ENCODE results near the gene IFT80.

IFT80 gene

DNA sequence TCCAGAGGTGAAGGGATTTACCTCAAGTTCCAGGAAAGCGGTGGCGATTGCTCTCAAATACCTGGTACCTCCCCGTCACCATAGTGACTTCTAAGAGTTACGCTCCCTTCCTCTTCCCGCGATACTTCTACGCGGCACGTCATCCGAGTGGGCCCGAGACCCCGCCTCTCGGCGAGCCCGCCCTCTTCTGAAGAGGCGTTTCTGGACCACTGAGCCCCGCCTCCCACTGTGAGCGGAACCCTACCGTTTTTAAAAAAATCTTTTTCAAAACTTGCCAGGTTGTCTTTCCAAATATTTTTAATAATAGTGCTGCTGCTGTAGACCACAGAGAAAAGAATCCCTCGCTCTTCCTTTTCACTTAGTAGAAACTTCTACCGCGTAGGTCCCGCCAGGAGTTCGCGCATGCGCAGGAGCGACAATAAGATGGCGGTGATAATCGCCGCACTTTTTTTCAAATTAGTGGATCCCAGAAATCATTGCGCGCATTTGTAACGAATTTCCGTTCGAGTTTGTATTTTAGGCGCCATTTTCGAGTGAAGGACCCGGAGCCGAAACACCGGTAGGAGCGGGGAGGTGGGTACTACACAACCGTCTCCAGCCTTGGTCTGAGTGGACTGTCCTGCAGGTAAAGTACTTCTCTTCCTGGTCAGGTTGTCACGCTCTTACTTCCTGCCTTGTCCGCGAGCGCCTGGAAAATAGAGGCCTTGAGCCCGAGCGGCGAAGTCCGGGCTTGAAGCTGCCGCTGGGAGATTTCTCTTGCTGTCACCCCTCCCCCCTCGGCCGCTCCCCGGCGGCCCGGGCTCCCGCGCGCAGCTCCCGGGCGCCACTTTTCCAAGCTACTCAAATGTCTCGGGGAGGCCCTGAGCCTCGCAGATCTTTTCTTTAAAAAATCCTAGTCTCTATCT is at the start of gene IFT80, which contains the start of gene SMC4:
Gene IFT80, minus strand, starts transcription at position 101 of the 905 bp plus-strand sequence. CDS start 14,625 bp downstream, outside the sequence.
Gene SMC4, plus strand, starts transcription at position 526 of the 905 bp plus-strand sequence. CDS start 1,177 bp downstream, outside the sequence.
- in situ Hi-C loops (cut with HindIII; ENCODE audit: low sequenced_read_pairs), result no loop called here

DNA sequence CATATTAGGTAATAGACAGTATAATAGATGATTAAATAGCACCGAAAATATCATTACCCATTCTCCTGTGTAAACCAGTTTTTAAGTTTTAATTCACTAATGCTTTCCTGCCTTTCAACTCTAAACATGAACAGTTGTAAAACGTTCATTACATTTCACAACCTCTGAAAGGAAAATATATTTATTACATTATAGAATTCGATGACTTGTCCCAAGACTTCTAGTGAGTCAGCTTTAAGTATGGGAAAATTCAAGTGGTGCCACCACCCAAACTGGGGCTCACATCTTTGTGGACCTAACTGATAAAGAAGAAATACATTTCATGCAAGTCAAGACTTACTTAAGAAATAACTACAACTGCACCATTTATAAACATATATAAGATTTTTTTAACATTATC is 48.5 kb upstream of the IFT80 start:
- in situ Hi-C loops (cut with HindIII; ENCODE audit: low sequenced_read_pairs), result no loop called here

DNA sequence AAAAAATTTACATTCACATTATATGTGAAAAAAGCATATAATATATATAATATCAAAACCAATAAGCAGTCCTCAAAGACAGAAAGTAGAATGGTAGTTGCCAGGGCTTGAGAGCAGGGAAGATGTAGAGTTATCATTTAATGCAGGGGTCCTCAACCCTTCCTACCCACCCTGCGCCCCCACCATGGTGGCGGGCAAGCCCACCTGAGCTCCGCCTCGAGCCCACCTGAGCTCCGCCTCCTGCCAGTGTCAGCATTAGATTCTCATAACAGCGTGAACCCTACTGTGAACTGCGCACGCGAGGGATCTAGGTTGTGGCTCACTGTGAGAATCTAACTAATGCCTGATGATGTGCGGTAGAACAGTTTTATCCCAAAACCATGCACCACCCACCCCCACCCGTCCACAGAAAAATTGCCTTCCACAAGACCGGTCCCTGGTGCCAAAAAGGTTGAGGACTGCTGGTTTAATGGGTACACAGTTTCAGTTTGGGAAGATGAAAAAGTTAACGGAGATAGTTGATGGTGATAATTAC is 47.6 kb upstream of the IFT80 start:
- in situ Hi-C loops (cut with HindIII; ENCODE audit: low sequenced_read_pairs), result no loop called here

DNA sequence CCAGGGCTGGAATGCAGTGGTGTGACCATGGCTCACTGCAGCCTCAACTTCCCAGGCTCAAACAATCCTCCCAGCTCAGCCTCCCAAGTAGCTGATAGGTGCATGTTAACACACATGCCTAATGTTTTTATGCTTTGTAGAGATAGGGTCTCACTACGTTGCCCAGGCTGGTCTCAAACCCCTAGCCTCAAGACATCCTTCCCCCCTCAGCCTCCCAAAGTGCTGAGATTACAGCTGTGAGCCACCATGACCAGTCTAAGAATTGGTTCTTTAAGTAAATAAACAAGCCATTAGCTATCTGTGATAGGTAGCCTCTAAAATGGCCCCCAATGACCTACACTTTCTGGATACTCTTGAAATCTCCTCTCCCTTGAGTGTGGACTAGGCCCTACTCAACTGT is 46.8 kb upstream of the IFT80 start:
- in situ Hi-C loops (cut with HindIII; ENCODE audit: low sequenced_read_pairs), result no loop called here

DNA sequence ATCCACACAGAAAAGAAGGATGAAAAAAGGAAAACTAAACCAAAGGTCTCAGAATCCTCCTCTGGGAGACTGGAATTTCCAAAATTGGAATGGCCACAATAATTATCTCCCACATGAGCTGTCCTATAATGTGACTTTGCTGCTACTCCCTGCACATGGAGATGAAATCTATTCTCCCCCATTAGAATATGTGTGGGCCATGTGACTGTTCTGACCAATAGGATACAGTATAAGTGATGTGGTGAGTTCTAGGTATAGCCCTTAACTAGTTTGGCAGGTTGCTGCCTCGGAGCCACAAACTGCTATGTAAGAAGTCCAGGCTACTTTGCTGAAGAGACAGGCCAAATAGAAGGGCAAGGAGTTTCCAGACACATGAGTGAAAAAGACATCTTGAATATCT is 45.4 kb upstream of the IFT80 start:
- in situ Hi-C loops (cut with HindIII; ENCODE audit: low sequenced_read_pairs), result no loop called here

DNA sequence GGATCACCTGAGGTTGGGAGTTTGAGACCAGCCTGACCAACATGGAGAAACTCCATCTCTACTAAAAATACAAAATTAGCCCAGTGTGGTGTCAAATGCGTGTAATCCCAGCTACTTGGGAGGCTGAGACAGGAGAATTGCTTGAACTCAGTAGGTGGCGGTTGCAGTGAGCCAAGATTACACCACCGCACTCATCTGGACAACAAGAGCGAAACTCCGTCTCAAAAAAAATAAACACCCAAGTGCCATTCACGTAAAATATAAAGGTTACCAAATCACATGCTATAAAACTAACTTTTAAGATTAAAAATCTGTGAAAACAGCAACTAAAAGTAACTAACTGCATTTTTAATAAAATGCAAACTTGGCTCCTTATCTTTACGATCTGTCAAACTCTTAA is 41.7 kb upstream of the IFT80 start:
- in situ Hi-C loops (cut with HindIII; ENCODE audit: low sequenced_read_pairs), result no loop called here

DNA sequence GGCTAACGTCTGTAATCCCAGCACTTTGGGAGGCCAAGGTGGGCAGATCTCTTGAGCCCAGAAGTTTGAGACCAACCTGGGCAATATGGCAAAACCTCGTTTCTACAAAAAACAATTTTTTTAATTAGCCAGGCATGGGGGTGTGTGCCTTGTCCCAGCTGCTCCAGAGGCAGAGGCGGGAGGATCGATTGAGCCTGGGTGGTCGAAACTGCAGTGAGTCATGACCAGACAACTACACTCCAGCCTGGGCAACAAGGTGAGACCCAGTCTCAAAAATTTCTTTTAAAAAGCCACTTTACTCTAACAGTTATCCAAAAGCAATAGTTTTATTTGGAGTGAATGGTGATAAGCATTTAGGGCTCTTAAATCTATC is 38.0 kb upstream of the IFT80 start:
- in situ Hi-C loops (cut with HindIII; ENCODE audit: low sequenced_read_pairs), result no loop called here

DNA sequence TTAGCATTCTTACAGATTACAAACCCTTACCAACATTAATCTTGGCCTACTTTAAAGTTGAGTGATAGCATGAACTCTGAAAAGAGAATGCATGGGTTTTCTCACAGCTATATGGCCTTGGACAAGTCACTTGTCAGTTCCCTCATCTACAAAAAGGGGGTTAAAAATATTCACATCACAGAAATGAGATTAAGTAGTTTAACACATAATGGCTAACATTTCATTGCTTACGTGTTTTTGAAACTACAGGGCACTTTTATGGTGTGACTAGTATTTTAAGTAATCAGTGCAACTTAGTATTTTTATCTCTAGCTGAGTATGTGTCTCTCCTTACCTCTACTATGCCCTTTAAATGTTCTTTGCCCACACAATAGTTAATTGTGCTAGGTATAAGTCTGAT is 36.7 kb upstream of the IFT80 start:
- in situ Hi-C loops (cut with HindIII; ENCODE audit: low sequenced_read_pairs), result no loop called here

DNA sequence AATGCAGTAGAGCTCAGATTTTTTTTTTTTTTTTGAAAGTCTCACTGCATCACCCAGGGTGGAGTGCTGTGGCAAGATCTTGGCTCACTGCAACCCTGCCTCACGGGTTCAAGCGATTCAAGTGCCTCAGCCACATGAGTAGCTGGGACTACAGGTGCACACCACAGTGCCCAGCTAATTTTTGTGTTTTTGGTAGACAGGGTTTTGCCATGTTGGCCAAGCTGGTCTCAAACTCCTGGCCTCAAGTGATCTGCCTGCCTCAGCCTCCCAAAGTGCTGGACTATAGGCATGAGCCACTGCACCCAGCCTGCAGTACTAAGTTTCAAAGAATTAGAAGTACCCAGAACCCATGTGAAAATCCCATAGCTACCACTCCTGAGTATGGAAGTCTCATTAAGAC is 36.1 kb upstream of the IFT80 start:
- in situ Hi-C loops (cut with HindIII; ENCODE audit: low sequenced_read_pairs), result no loop called here

DNA sequence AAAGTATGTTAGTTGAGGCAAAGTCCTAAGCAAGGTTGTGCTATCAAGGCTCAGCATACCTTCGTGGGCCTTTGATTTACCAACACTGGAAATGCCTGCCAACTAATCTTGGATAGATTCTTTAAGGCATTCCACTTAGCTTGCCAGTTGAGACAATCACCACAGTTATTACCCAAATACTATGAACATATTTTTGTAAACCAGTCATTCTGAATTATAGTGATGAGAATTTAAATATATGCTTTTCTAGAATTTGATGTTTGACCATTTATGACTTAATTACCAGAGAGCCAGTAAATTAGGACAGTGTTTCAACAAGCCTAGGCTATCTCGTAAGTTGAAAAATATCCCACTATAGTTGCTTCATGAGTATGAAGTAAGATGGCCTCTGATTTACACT is 35.0 kb upstream of the IFT80 start:
- in situ Hi-C loops (cut with HindIII; ENCODE audit: low sequenced_read_pairs), result no loop called here

DNA sequence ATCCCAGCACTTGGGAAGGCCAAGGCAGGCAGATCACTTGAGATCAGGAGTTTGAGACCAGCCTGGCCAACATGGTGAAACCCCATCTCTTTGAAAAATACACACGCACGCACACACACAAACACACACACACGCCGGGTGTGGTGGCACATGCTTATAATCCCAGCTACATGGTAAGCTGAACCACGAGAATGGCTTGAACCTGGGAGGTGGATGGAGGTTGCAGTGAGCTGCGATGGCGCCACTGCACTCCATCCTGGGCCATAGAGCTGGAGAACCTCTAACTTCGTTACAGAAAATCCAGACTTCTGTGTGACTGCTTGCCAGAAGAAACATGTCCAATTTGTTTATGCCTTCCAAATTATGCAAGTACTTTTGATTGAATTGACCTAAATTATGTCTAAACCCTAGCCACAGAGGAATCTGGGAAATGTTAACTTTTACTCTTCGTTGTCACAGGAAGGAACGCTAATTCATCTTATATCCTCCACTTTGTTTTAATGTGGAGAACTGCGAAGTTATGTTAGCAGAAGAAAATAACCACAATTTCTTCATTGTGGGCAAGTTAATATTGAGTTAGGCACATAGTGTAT is 28.9 kb upstream of the IFT80 start:
- in situ Hi-C loops (cut with HindIII; ENCODE audit: low sequenced_read_pairs), result no loop called here

DNA sequence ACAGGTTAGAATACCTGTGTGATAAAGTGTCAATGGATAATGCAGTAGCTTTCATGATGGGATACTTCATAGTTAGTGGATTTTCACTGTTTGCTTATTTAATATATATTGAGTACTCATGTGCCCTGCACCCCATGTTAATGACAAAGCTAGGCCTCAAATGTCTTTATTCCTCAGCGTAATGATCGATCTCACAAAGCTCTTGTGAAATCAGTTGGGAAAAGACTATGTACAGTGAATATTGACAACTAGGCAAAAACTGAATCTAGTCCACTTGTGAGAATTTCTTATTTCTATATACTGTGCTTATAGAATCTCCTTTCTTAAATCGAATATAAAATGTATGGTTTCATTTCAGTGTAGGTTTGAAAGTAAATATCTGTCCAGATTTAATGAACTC is 18.3 kb upstream of the IFT80 start:
- in situ Hi-C loops (cut with HindIII; ENCODE audit: low sequenced_read_pairs), result no loop called here

DNA sequence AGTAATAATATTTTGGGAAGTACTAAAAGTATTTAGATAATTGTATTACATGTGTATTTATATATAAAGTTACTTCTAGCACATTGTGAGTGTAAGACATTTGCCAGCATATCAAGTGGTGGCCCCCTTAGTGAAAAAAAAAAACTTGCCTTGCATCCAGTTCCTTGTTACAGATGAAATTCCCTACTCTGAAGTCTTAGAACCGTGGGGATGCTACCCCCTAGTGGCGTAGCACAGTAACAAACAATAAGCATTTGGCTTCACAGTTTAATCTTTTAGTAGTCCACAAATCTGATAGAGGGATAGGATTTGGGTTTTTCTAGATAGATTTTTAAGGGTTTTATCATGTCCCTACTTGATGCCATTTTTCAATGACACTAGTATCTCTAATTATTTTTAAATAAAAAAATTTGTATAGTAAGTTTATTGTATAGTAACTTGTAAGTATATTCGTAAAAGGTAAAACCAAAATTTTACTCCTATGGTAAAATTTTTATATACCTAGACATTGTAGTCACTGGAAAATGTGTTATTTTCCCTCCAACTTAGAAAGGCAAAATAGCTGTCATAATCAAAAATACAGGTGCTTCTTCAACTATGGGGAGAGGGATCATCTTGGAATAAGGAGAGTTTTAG is 14.7 kb upstream of the IFT80 start:
- in situ Hi-C loops (cut with HindIII; ENCODE audit: low sequenced_read_pairs), result no loop called here

DNA sequence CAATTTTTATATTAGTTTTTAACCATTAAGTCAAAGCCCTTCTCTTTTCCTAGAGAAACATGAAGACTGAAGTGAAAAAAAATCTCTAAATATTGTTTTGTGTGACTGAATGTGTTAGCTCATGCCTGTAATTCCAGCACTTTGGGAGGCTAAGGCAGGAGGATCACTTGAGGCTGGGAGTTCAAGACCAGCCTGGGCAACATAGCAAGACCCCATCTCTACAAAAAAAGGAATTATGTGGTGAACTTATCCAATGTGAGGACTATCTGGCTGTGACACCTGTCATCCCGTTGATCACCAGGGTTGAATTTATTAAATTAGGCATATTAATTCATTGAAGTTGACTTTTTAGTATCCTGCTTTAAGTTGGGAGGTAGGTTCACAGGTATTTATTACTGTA is 13.5 kb upstream of the IFT80 start:
- in situ Hi-C loops (cut with HindIII; ENCODE audit: low sequenced_read_pairs), result no loop called here

DNA sequence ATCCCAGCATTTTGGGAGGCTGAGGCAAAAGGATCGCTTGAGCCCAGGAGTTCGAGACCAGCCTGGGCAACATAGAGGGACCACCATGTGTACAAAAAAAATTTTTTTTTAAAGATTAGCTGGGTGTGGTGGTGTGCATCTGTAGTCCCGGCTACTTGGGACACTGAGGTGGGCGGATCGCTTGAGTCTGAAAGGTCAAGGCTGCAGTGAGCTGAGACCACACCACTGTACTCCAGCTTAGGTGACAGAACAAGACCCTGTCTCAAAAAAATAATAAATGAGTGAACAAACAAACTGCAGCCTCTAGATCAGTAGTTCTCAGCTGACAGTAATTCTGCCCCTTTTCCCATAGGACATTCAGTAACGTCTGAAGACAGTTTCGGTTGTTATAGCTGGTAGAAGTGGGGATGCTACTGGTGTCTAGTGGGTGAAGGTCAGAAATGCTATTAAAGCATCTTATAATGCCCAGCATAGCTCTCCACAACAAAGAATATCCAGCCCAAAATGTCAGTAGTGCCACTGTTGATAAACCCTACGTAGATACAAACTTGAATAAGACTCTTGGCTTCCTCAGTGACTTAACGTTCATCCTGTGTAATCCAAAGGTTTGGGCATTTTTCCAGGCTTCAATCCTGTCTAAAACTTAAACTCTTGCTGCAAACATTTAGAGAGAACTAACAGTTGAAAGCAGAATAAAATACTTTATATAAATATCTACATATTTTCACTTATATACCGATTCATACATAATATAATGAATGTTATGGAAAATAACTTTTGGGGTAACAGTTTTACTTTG is 11.0 kb upstream of the IFT80 start:
- in situ Hi-C loops (cut with HindIII; ENCODE audit: low sequenced_read_pairs), result no loop called here

DNA sequence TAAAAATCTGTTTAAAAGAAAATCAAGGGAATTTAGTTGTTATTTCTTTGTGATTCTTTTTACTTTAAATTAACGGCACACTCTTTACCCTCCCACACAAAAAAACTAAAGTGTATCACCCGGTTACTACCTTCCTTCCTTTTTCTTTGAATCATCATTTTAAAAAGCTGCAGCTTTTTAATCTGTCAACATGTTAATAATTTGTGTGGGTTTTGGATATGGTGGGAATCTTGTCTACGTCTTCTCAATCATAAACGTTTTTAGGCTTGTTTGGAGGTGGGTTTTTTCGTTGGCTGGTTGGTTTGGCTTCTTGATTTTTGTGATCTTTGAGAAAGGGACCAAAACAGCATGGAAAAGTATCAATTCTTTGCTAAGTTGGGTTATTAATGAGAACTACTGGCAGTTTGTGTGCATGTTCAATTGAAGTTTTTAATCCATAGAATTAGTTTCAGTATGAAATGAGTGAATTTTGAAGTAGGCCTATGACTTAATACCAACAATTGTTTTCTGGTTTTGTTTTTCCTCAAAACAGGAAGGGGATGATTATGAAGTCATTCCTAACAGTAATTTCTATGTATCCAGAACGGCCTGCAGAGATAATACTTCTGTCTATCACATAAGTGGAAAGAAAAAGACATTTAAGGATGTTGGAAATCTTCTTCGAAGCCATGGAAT is 4.9 kb upstream of the IFT80 start:
- in situ Hi-C loops (cut with HindIII; ENCODE audit: low sequenced_read_pairs), result no loop called here

DNA sequence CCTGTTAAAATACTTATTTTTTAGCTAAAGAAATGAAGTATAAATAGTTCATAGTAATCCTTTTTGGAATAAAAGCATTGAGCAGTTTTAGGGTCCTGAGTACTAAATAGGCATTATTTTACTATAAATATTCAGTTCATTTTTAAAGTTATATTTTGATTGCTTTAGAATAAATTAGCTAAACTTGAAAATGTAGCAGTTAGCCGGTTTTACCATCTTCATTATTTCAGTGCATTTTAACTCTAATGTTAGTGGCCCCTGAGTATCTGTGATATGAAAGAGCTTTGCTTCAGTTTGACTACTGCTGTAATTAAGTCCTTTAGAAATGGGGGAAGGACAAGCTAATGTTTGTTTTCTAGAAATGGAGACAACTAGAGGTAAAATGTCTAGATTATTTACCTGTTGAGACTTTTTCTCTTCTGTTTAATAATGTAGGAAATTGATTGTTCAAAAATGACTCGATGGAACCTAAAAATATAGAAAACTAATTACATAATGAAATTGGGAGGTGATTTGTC is 4.1 kb upstream of the IFT80 start:
- in situ Hi-C loops (cut with HindIII; ENCODE audit: low sequenced_read_pairs), result no loop called here

DNA sequence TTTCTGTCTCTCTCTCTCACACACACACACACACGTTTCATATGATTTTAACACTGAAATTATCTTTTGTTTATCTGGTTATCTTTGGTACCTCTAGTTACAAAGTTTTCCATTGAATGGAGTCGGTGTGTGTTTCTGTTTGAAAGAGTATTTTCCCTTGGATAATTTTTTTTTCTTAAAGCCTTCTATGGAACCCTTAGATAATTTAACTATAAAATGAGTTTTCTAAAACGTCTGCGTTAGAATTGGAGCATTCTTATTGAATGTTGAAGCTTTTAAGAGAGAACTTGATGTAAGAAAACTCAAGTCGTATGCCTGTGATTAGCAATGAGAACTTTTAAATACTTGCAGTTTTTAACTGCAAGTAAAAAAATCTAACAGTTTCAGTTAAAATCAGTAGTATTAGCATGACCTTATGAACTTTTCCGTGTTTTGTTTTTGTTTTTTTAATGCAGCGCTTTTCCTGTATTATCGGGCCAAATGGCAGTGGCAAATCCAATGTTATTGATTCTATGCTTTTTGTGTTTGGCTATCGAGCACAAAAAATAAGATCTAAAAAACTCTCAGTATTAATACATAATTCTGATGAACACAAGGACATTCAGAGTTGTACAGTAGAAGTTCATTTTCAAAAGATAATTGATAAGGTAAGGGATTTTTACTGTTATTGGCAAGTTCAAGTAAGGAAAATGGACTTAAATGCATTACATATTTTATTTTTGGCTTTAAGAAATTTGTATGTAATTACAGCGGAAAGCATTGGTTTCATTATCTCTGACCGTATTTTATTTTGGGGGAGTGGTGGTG is 3.4 kb upstream of the IFT80 start:
- in situ Hi-C loops (cut with HindIII; ENCODE audit: low sequenced_read_pairs), result no loop called here

Data from DLD1 (cell line).